HG03565 (cell line): ENCODE data around the gene HCFC2.
"Not testable (repeated sequence)": the region's sequence is repeated elsewhere in the genome, so short reads cannot be mapped to it uniquely, and the experiment has no call there.

Experiments used
- ATAC-seq: cut with Tn5 transposase; IDR thresholded peaks from one replicate; pipeline ENCODE4 v1.9.1; 2021; ENCODE audit warnings: mild to moderate bottlenecking, moderate library complexity; ENCODE audit not compliant: unreplicated experiment

HCFC2 gene

DNA sequence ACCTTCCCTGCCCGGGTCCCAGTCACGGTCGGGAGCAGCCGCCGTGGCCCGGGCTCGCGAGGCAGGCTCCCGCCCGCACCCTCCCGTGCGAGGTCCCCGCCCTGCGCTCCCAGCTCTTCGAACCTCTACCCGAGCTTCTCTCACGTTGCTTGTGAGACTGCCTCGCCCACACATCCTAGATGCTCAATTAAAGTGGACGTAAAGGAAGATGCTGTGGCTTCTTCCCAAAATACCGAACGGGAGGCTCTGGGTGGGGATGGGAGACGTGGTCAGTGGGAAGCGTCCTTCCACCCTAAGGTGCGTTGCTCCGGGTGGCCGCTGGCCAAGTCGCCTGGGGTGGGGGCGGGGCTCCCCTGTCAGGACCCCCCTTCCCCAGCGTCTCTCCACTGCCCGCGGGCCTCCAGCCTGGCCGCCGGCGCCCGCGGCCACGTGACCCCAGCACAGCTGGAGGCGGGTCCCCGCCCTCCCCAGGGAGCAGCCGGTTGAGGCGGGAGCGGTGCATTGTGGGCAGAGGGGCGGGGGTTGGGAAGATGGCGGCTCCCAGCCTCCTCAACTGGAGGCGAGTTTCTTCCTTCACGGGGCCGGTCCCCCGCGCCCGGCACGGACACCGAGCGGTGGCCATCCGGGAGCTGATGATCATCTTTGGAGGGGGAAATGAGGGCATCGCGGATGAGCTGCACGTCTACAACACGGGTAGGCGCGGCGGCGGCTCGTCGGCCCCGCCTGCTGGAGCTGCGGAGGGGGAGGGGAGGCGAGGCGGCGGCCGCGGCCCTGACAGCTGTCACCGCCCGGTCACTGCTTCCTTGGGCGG lies at the start of gene HCFC2:
HCFC2 (plus strand) TSS at position 501 of the 811 bp plus-strand sequence; CDS start at position 531, 30 bp downstream.
- peak; percentile 79 for ATAC-seq

GRCh38 chr12:104021862-104022261 lies 42.5 kb upstream of the HCFC2 start:
- ATAC-seq, result not testable (repeated sequence)

- ATAC-seq, result no peak
Observed at GRCh38 chr12:104022786-104023185, 41.5 kb upstream of the HCFC2 start.

DNA sequence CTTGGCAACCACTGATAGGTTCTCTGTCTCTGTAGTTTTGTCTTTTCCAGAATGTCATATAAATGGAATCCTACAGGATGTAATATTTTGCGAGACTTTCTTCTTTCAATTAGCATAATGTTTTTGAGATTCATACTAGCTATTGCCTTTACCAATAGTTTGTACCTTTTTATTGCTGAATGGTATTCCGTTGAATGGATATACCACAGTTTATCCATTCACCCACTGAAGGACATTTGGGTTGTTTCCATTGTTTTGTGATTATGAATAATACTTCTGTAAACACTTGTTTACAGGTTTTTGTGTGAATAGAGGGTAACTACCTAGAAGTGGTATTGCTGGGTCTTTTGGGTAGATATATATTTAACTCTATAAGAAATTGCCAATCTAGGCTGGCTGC lies 40.6 kb upstream of the HCFC2 start:
- ATAC-seq, result no peak

DNA sequence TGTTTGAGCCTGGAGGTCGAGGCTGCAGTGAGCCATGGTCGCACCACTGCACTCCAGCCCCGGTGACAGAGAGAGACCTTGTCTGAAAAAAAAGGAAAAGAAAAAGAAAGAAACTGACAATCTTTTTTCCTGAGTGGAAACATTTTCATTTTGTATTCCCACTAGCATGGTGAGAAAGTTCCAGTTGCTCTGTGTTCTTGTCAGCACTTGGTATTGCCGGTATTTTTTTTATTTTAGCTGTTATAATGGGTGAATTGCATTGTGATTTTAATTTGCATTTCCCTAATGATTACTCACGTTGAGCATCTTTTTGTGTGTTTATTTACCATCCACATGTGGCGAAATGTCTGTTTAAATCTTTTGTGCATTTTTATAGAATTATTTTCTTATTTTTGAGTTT lies 40.0 kb upstream of the HCFC2 start:
- no peak for ATAC-seq

GRCh38 chr12:104025771-104026170 lies 38.6 kb upstream of the HCFC2 start:
- no peak for ATAC-seq

DNA sequence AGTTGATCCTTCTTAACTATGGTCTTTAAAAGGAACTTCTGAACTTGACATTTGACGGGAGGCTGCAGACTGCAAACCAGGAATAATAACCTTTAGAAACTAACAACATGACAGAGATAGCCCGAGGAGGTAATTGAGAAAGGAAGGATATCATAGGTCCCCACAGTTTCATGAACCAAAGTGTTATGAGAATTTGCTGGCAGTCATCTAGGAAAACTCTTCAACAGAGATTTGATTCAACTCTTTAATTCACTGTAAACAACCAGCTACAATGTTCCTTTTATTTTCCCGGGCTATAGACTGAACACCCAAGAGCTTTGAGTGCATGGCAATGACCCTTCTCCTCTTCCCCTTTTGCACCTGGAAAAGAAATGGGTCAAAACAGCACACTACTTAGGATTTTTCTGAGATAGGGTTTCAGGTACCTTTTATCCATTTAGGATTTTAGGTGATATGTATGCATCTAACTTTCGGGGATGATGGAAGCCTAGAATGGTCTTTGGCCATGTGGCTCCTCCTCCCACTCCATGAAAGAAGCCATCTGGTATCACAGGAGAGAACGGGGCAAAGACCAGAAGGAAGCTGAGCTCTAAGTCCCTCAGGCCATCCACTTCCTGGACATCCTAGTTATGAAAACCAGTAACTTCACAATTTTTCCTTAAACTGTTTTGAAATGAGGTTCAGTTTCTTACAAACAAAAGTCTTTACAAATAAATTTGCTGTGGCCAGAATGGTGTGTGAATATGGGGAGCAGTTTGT lies 37.3 kb upstream of the HCFC2 start:
- no peak for ATAC-seq

- not testable (repeated sequence) for ATAC-seq
Observed at GRCh38 chr12:104030596-104030995, 33.7 kb upstream of the HCFC2 start.

GRCh38 chr12:104036143-104036542 lies 28.2 kb upstream of the HCFC2 start:
- not testable (repeated sequence) for ATAC-seq

GRCh38 chr12:104039769-104040168 lies 24.6 kb upstream of the HCFC2 start:
- ATAC-seq, result not testable (repeated sequence)

GRCh38 chr12:104042580-104042979 lies 21.8 kb upstream of the HCFC2 start:
- no peak for ATAC-seq

DNA sequence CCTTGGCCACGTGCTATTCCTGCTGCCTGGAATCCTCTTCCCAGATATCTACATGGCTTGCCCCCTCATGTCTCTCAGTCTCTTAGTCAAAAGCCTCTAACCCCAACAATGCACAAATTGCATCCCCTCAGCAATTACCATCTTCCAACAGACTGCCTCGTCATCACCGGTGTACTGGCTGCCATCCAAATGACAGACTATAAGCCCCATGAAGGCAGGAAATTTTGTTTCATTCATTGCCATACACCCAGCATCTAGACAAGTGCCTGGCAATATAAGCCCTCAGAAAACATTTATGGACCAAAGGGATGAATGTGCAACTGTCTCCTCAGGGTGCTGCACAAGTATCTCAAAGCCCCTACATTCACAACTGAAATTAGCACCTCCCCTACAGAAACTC lies 20.2 kb upstream of the HCFC2 start:
- no peak for ATAC-seq

GRCh38 chr12:104046306-104046705 lies 18.0 kb upstream of the HCFC2 start:
- ATAC-seq, result no peak

DNA sequence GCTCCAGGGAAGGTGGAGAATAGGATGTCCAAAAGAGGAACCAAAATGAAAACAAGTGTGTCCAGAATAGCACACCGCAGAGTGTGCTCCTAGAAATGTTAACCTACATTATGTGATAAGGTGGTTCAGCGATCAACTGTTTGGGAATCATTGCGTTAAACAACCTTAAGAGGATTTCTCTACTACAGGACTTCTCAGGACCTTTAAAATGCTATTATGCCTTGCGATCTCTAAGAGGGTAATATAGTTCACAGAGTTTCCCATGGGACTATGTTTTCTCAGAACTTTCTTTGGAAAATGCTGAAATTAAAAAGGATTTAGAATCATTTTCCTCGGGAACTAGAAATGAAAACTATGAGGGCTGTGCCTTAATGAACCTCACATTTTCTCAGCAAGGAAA lies 16.2 kb upstream of the HCFC2 start:
- ATAC-seq, result no peak

- ATAC-seq, result no peak
Observed at GRCh38 chr12:104048811-104049210, 15.5 kb upstream of the HCFC2 start.

DNA sequence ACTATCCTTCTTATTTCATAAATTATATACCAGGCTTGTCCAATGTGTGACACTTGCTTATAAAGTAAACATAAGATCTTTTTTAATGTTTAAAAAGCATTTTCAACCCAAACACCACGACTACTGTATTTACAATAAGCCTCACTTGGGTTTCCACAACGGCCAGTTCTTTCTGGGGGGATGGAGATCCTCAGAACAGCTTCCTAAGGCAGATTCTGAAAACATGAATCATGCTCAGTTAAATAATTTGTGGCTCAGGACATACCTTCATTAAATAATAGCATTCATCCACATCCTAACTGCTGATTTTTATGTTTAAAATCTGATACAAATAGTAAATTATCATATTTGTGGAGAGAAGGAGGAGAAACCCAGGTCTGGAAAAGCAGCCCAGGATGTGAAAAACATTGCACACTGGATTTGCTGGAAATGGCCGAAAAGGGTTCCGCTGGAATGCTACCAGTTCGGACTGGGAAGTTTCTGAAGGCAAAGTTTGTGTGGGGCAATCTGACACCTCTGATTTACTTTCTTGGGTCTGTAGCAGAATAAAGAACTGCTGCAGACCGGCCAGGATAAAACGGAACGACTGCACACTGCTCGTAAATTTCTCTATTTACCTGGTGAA lies 14.9 kb upstream of the HCFC2 start:
- ATAC-seq, result no peak

DNA sequence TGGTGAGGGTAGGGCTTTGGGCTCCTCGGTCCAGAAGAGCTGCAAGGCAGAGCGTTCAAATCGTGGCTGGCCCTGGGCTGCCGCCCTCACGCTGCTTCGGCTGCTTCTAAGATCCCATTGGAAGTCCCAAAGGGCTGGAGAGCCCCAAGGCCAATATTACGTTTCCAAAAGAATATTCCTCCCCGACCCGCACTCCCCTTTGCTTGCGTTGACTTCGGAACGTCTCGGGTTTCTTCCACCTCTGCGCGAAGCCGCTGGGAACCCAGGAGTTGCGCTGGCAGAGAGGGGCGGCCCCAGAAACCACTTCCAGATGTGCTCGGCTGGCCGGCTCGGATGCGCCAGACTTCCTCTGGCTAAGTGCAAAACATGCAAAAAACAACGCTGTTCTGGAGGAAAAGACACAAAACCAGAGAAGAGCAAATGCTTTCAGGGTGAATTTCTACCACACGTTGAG lies 14.4 kb upstream of the HCFC2 start, which contains the start of gene GLT8D2:
GLT8D2 (minus strand) TSS at position 285 of the 454 bp plus-strand sequence. CDS start 30,539 bp downstream, outside the sequence.
- ATAC-seq, result no peak

GRCh38 chr12:104050436-104050835 lies 13.9 kb upstream of the HCFC2 start:
- ATAC-seq, result no peak

DNA sequence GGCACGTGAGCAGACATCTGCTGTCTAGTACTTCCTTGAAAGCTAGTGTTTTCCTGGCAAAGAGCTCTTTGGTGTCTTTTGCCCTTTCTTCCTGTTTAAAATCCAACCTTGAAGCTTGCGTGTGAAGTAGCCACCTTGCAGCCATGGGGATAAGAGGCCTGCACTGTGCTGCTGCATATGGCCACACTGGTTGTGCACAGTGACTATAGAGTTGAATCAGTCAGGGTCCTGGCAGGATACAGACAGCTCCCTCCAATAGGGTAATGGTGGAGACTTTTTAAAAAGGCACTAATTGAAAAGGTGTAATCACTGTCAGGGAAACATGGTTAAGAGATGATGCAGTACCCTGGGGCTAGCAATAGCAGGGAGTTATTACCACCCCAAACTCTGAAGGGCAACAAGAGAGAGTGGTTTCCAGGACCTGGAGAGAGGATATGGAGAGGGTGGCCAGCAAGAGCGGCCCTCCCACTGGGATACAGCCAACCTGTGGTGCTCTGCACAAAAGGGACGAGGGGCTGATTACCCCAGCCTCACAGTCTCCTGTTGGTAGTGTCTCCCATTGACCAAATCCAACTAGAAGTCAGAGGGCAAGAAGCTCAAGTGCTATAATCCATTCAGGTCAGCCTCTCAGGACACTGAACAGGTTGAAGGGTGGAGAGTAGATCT lies 9.5 kb upstream of the HCFC2 start:
- ATAC-seq, result no peak

DNA sequence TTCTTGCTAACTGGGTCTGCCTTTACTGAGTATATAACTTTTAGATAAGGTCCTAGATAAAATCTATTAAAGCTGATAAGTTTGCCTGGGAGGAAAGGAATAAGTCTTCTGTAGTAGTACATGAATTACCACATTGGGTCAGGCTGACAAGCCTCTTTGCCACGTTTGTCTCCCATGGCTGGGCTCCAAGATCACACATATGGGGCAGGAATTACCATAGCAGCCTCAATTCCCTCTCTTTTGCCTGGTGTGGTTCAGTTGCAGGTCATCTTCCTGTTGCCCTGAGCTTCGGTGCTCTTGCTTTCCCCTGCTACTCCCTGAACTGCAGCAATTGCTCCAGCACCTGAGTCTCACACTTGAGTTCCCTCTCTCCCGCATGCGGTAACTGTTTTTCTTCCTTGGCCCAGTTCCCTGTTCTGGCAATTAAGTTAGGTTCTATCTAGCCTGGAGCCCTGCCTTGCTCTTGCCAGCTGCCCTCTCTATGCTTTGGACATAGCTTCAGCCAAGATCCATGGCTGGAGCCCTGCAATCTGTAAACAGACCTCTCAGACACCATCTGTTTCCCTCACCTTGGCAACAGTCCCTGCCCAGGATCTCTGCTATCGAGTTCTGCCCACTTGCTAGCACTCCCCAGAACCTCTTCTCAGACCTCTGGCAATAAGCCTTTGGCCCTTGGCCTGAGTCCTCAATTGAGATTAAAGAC lies 8.5 kb upstream of the HCFC2 start:
- no peak for ATAC-seq
